COLO829 (cell line): ENCODE measurements around the gene RGS7.
A peak's percentile ranks its signal among the peaks of the same experiment; 100 is the strongest.
"Not testable (repeated sequence)": the region's sequence is repeated elsewhere in the genome, so short reads cannot be mapped to it uniquely, and the experiment has no call there.

Experiments used
- DNase-seq: peaks from one replicate; pipeline ENCODE4 v3.0.0; 2012; ENCODE audit warnings: low spot score

RGS7 gene

GRCh38 chr1:241208910-241209379 lies 148.1 kb downstream of the RGS7 start:
- DNase-seq = no peak

GRCh38 chr1:241203817-241204216 lies 153.2 kb downstream of the RGS7 start:
- DNase-seq = no peak

GRCh38 chr1:241202401-241202800 lies 154.6 kb downstream of the RGS7 start:
- DNase-seq = no peak

- no peak for DNase-seq
These were observed 170.3 kb downstream of the RGS7 start for GRCh38 chr1:241186716-241187115.

GRCh38 chr1:241181971-241182370 lies 175.0 kb downstream of the RGS7 start:
- DNase-seq = no peak

DNA sequence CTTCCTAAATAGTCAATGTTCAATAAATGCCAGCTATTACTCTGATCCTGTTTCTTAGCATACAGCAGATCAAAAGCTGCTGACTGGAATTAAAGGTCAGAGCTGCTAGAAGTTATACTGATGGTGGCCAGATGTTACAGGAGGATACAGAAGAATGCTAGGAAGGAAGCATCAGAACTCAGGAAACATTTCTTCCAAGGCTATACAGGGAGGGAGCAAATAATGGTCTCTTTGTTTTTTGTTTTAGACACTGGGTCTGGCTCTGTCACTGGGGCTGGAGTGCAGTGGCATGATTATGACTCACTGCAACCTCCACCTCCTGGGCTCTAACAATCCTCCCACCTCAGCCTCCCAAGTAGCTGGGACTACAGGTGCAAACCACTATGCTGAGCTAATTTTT lies 175.5 kb downstream of the RGS7 start:
- peak; percentile 91 for DNase-seq

DNA sequence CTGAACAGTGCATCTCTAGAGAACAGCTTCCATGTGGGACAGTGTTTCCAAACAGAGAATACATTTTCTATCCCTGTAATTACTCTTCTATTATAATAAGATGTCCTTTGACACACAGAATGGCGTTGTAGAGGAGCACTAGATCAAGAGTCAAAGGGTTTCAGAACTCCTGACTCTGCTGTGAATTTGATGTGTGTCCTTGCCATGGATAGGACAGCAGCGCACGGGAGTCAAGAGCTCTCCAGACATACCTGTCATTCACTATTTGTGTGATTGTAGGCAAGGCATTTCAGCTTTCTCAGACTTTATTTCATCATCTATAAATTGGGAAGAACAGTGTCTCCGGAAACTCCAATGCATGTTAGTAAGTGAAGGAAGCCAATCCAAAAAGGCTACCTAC lies 176.4 kb downstream of the RGS7 start:
- DNase-seq = no peak

GRCh38 chr1:241177660-241178059 lies 179.3 kb downstream of the RGS7 start:
- DNase-seq = no peak

DNA sequence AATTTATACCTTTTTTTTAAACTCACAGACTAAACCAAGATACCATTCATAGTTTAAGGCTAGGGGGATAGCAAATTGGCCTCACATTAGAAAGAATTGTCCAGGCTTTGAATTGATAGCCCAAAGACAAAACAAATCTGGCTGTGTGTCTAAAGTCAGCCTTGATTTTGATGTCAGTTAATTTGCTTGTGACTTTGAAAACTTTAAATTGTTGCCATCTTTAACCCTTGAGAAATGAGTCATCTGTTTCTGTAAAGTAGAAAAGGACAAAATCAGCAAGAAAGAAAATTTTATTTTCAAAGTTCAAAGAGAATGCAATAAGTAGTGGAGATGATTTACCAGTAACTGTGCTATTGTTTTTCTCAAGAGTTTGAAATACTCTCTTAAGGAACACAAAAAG lies 184.5 kb downstream of the RGS7 start:
- no peak for DNase-seq

DNA sequence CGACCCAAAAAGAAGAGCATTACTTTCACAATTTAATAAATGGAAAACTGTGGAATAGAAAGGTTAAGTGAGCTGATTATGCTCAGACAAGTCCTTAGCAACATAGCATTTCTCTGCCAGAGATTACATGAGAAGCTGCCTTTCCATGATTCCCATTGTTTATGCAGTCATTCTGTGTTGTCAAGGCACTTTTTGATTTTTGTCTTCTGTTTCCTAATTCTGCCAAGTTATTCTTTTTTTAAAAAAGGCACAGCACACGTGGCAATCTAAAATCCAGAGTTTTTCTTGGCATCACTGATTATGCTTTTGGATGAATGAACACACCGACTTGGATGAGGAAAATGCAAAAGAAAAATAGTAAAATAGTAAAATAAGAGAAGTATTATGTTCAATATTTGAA lies 185.0 kb downstream of the RGS7 start:
- no peak for DNase-seq

DNA sequence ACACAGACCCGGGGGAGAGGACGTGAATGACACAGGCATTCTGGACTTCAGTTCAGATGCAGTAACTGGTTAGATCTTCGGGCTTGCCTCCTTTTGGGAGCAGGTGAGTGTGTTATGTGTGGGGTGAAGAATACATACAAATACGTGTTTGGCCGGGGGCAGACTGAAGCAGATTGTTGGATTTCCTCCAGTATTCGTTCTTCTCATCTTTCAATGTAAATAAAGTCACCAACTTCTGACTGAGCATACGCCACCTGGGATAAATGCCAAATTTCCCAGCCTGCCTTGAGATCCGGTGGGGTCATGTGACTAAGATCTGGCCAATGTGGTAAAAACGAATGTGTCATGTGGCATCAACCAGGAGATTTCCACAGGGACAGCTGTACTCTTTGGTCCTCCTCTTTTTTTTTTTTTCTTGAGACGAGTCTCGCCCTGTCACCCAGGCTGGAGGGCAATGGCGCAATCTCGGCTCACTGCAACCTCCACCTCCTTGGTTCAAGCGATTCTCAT lies 189.8 kb downstream of the RGS7 start:
- DNase-seq = no peak

GRCh38 chr1:241166625-241167024 lies 190.4 kb downstream of the RGS7 start:
- DNase-seq = no peak

DNA sequence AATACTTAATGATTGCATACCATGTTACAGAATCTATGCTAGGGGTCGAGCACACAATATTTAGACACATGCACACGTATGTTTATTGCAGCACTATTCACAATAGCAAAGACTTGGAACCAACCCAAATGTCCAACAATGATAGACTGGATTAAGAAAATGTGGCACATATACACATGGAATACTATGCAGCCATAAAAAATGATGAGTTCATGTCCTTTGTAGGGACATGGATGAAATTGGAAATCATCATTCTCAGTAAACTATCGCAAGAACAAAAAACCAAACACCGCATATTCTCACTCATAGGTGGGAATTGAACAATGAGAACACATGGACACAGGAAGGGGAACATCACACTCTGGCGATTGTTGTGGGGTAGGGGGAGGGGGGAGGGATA lies 191.7 kb downstream of the RGS7 start:
- not testable (repeated sequence) for DNase-seq

GRCh38 chr1:241163363-241163762 lies 193.6 kb downstream of the RGS7 start:
- DNase-seq = no peak

DNA sequence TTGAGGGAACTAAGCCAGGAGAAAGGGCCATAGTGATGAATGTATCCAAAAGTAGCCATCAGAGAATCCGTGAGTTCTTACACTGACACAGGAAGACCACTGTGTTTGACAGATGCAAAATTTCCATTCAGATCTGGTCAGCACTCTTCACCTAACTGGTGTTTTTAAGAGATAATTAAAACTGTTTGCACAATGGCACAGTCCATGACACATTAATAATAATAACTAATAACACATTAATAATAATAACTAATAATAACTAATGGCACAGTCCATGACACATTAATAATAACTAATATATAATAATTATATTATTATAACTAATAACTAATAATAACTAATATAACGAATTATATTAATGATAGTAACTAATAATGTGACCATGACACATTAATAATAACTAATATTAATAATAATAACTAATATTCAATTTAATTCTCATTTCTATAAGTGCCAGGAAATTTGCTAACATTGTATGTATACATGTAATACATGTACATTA lies 195.8 kb downstream of the RGS7 start:
- DNase-seq = no peak

DNA sequence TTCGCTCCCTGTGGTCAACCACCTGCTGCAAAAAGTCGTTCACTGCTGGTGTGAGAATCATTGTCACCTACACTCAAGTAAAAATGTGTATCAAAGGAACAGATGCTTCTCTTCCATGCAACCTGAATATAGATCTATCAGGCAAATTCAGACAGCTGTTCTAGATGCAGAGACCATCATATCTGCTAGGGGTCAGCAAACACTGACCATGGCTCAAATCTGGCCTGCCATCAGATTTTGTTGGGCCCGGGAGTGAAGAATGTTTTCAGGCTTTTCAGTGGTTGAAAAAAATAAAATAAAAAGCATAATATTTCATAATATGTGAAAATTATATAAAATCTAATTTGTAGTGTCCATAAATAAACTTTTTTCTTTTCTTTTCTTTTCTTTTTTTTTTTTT lies 199.6 kb downstream of the RGS7 start:
- no peak for DNase-seq

GRCh38 chr1:241156231-241156965 lies 200.6 kb downstream of the RGS7 start:
- DNase-seq = peak; percentile 58

GRCh38 chr1:241145881-241146280 lies 211.1 kb downstream of the RGS7 start:
- DNase-seq = no peak

- DNase-seq = no peak
These were observed 213.1 kb downstream of the RGS7 start for GRCh38 chr1:241143765-241144442.

- DNase-seq = no peak
These were observed 214.5 kb downstream of the RGS7 start for GRCh38 chr1:241142493-241142892.

- DNase-seq = not testable (repeated sequence)
These were observed 215.4 kb downstream of the RGS7 start for GRCh38 chr1:241141646-241142045.

GRCh38 chr1:241140670-241141069 lies 216.3 kb downstream of the RGS7 start:
- no peak for DNase-seq

- no peak for DNase-seq
These were observed 218.0 kb downstream of the RGS7 start for GRCh38 chr1:241139047-241139446.
